ENCODE data around the gene RHOJ. TPM values are rescaled to one million over a fixed set of nuclear protein-coding genes. Genes with fewer than 3 reads are reported as not detected.

RHOJ gene
- total and polyA plus RNA-seq, 9 of the 15 experiments (the other 6 are each of a cell fraction or from before 2014, with no cell fraction given), result not detected

DNA sequence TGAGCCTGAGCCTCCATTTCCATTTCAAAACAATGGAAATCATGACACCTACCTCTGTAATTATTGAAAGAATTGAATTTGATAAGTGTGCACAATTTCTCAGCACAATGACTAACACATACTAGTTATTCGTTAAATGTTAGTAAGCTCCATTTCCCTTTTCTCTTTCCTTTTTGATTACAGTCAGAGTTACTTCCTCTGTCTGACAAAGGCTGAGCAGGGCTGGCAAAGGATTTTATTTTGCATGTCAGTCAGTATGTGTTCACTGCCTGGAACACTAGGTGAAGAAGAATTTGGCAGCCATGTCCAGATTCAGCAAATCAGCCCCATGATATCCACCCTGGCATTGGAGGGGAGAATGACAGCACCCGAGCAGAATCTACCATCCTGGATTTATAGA lies 12.2 kb upstream of the RHOJ start:
- no peak overlapping the region for H2AFZ ChIP-seq (ENCODE audit: low read depth, low read length)
- no peak overlapping the region for H3K4me3 ChIP-seq
- no peaks in the 10 kb centered on the region for H3K9me3 ChIP-seq (replicated peaks; ENCODE audit: control insufficient read depth, insufficient read depth, low read depth, low read length)
- FAIRE-seq (no peak), ATAC-seq (no peak), DNase-seq (ENCODE audit: extremely low read depth in 1 of 4, low spot score in 3 of 4) (no peak)
- no peaks in the 10 kb centered on the region for H3K36me3 ChIP-seq (ENCODE audit: control insufficient read depth, insufficient read depth, low read length)
- in situ Hi-C loops (cut with MboI) (no loop called here), intact Hi-C loops (cut with micrococcal nuclease) (no loop called here)
- no peak overlapping the region for H3K27ac ChIP-seq (ENCODE audit: extremely low read depth, low read depth, low read length)
- H3K27me3 ChIP-seq (ENCODE audit: control insufficient read depth in 2 of 2, insufficient read depth in 2 of 2, low read length in 2 of 2), result no peaks in the 10 kb centered on the region
- CTCF ChIA-PET (ENCODE audit: low intra/inter-chr PET ratio), result no interaction called here
- no peak overlapping the region for H3K9ac ChIP-seq (ENCODE audit: insufficient read depth in 1 of 2, low read depth in 2 of 2, low read length in 2 of 2)
- no peaks in the 10 kb centered on the region for H3K79me2 ChIP-seq (ENCODE audit: control insufficient read depth, insufficient read depth, low read length)
- H3K9me1 ChIP-seq (ENCODE audit: control insufficient read depth, insufficient read depth, low read length), result no peaks in the 10 kb centered on the region
- H4K20me1 ChIP-seq (replicated peaks; ENCODE audit: control insufficient read depth, insufficient read depth, low read length), result no peaks in the 10 kb centered on the region
- no TSS peak for BruUV-seq (replicated peaks)
- 0% methylated on average over 2 of the region's 2 CpGs for WGBS (ENCODE audit: insufficient coverage, low coverage, missing lambda C conversion rate)
- POLR2A ChIA-PET, result no interaction called here
- no peaks in the 10 kb centered on the region for H3K4me1 ChIP-seq (replicated peaks in 1 of 2; ENCODE audit: control insufficient read depth in 2 of 2, insufficient read depth in 2 of 2, low read length in 2 of 2)
- H3K4me2 ChIP-seq (ENCODE audit: insufficient read depth, low read length), result no peak overlapping the region
- TF ChIP-seq WHSC1 (IDR thresholded peaks at IDR 0.05; ENCODE audit: low read length), result no peak
- TF ChIP-seq HMG20A (CRISPR knock-in tag; conservative IDR thresholded peaks at IDR 0.05), result no peak
- TF ChIP-seq ZNF583 (CRISPR knock-in tag; IDR thresholded peaks at IDR 0.05), result no peak
- no peak for TF ChIP-seq E2F8 (IDR thresholded peaks at IDR 0.05; ENCODE audit: low read depth, partially characterized antibody)
- TF ChIP-seq SNIP1 (IDR thresholded peaks at IDR 0.05; ENCODE audit: low read depth), result no peak
- TF ChIP-seq ZNF274 (IDR thresholded peaks at IDR 0.05; ENCODE audit: borderline replicate concordance, low read depth, low read length), result no peak
- TF ChIP-seq SIN3A (IDR thresholded peaks at IDR 0.05; ENCODE audit: borderline replicate concordance in 2 of 2, control insufficient read depth in 1 of 2, low read depth in 2 of 2, low read length in 2 of 2), result no peak
- no peak for TF ChIP-seq ZNF133 (CRISPR knock-in tag; IDR thresholded peaks at IDR 0.05)
- TF ChIP-seq, protein P1, sequence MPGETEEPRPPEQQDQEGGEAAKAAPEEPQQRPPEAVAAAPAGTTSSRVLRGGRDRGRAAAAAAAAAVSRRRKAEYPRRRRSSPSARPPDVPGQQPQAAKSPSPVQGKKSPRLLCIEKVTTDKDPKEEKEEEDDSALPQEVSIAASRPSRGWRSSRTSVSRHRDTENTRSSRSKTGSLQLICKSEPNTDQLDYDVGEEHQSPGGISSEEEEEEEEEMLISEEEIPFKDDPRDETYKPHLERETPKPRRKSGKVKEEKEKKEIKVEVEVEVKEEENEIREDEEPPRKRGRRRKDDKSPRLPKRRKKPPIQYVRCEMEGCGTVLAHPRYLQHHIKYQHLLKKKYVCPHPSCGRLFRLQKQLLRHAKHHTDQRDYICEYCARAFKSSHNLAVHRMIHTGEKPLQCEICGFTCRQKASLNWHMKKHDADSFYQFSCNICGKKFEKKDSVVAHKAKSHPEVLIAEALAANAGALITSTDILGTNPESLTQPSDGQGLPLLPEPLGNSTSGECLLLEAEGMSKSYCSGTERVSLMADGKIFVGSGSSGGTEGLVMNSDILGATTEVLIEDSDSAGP (CRISPR knock-in tag; IDR thresholded peaks at IDR 0.05), result no peak
- TF ChIP-seq RFX1 (IDR thresholded peaks at IDR 0.05), result no peak
- TF ChIP-seq NR4A1 (CRISPR knock-in tag; IDR thresholded peaks at IDR 0.05), result no peak
- no peak for TF ChIP-seq NR4A1 (tag; IDR thresholded peaks at IDR 0.05)
- TF ChIP-seq NELFE (IDR thresholded peaks at IDR 0.05; ENCODE audit: insufficient read depth, insufficient read length), result no peak
- TF ChIP-seq HNRNPL (IDR thresholded peaks at IDR 0.05; ENCODE audit: low read depth, low read length), result no peak
- TF ChIP-seq, protein P2, sequence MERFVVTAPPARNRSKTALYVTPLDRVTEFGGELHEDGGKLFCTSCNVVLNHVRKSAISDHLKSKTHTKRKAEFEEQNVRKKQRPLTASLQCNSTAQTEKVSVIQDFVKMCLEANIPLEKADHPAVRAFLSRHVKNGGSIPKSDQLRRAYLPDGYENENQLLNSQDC (CRISPR knock-in tag; IDR thresholded peaks at IDR 0.05), result no peak
- no peak for TF ChIP-seq FOXK1 (CRISPR knock-in tag; IDR thresholded peaks at IDR 0.05; ENCODE audit: borderline replicate concordance)
